NB4 (cell line): Measurements from ENCODE around the gene TSPAN5.

ENCODE experiments used
- MYC ChIP-seq: IDR thresholded peaks from 2 replicates; pipeline ENCODE4 v1.6.1; 2011; ENCODE audit warnings: low read depth, low read length
- POLR2A ChIP-seq: IDR thresholded peaks from 2 replicates; pipeline ENCODE4 v1.6.1; 2011; ENCODE audit warnings: mild to moderate bottlenecking; ENCODE audit not compliant: insufficient read length; ENCODE audit errors: extremely low read depth
- TF ChIP-seq, protein P1 (sequence below): IDR thresholded peaks from one replicate; pipeline ENCODE4 v1.5.1; 2012; ENCODE audit warnings: low read depth, low read length
- TF ChIP-seq, protein P2 (sequence below): IDR thresholded peaks from 2 replicates; pipeline ENCODE4 v1.6.1; 2011; ENCODE audit warnings: low read depth, low read length

DNA sequence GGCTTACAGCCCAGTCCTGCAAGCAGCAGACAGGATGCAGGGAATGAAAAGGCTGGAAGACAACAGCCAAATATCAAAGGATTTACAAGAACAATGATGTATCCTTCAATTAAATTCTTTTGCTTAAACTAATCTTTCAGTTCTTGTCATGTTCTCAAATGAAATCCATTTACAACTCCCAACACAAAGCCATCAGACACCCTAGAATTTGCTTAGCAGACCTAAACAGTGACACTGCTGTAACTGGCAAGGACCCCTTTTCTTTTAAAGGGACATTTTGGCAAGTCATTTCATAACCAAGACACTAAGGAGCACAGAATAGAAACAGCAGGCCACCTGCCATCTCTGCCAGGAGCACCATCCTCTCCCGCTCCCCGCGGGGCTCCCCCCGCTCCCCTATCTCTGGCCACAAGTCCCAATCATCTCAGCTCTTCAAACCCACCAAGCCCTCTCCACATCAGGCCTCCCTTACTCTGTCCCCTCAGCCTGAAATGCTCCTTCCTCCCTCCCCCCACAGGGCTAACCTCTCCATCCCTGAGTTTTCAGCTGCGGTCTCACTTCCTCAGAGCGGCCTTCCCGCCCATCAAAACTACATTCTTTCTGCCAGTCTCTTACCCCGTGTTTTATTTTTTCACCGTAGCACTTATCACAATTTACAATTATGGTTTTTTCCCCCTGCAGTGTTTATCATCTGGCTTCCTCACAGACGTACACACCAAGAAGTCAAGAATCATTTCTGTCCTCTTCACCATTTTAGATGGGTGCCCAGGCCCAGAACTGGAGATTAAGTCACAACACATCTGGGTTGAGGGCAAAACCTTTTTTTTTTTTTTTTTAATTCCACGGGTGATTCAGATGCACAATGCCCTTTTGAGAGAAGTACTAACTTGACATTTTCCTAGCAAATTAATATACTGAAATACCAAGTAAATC, 45.8 kb downstream of the TSPAN5 start:
- TF ChIP-seq, protein P1, sequence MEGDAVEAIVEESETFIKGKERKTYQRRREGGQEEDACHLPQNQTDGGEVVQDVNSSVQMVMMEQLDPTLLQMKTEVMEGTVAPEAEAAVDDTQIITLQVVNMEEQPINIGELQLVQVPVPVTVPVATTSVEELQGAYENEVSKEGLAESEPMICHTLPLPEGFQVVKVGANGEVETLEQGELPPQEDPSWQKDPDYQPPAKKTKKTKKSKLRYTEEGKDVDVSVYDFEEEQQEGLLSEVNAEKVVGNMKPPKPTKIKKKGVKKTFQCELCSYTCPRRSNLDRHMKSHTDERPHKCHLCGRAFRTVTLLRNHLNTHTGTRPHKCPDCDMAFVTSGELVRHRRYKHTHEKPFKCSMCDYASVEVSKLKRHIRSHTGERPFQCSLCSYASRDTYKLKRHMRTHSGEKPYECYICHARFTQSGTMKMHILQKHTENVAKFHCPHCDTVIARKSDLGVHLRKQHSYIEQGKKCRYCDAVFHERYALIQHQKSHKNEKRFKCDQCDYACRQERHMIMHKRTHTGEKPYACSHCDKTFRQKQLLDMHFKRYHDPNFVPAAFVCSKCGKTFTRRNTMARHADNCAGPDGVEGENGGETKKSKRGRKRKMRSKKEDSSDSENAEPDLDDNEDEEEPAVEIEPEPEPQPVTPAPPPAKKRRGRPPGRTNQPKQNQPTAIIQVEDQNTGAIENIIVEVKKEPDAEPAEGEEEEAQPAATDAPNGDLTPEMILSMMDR: no peak
- TF ChIP-seq POLR2A (no peak), MYC (no peak)
- TF ChIP-seq, protein P2, sequence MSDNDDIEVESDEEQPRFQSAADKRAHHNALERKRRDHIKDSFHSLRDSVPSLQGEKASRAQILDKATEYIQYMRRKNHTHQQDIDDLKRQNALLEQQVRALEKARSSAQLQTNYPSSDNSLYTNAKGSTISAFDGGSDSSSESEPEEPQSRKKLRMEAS: no peak
